Stimulated activated CD4-positive, alpha-beta T cell treated with anti-CD3 and anti-CD28 coated beads, Interleukin-1b, Interleukin-23, amount 100 ng/mL, for 24 hours (primary cell): ENCODE measurements around the gene CDK17.
"Not testable (repeated sequence)": the region's sequence is repeated elsewhere in the genome, so short reads cannot be mapped to it uniquely, and the experiment has no call there.

Source experiments
- DNase-seq, 4 experiments: peaks; one replicate each; pipeline ENCODE4 v3.0.0-alpha.2; 2020; ENCODE audit warnings: low read depth in 4 of 4, low spot score in 1 of 4

Gene CDK17

DNA sequence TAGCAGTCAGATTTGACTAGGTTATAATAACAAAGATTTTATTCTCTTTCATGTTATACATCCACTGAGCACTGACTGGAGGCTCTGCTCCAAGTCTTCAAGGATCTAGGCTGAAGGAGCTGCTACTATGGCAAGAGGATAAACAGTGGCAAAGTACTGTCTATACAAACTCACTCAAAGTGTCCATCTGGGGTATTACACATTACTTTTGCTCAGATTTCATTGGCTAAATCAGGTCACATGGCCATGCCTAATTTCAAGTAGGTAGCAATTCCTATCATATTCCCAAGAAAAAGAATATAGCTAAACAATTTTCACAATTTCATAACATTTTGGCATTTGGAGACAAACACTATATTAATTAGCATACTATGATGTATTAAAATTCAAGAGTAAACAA is 40.9 kb downstream of the CDK17 start:
- no peak for DNase-seq

DNA sequence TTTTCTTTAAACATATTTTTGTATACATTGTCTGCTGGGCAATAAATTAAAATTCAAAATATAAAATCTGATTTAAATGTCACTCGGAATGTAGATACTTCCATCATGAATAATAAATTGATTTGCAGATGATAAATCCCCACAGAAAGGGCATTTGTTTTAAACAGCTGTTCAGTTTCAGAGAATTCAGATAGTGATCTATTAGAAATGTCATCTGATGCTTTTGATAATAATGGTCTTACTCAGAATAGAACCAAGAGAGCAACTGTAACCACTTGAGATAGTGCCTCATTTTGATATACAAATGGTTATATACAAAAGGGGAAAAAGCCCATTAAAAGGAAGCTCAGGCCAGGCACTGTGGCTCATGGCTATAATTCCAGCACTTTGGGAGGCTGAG is 43.4 kb downstream of the CDK17 start:
- no peak for DNase-seq

DNA sequence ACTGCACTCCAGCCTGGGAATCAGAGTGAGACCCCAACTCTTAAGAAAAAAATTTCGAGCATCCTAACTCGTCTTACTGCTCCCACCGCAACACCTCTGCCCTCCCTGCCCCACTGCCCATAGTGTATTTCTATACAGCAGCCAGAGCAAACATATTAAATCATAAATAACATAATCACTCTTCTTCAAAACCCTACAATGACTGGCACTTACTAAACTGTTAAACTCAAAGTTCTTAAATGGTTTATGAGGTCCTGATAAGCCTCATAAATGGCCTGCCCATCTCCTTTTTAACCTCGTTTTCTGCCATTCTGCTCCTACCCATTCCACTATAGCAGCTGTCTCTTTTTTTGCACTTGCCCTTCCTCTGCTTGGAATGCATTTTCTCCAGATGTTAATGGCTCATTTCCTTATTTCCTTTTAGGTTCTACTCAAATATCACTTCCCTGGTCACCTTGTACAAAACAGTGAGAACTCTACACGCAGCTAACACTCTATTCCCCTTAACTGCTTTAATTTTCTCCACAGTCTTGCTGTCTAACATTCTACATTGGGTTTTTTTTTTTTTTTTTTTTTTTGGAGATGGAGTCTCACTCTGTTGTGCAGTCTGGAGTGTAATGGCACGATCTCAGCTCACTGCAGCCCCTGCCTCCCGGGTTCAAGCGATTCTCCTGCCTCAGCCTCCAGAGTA is 45.2 kb downstream of the CDK17 start:
- no peak for DNase-seq

DNA sequence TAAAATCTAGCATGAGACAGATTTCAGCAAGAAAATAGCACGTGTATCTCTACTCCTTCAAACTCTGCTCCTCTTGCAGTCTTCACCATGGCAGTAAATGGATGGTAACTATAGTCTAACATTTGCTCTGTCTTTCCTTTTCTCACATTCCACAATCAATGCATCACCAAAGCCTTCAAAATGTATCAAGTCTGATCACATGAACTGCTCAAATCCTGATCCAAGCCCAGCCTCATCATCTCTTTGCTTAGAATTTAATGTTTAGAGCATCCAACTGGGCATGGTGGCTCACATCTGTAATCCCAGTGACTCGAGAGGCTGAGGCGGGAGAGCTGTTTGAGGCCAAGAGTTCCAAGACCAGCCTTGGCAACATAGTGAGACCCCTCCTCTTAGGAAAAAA is 45.9 kb downstream of the CDK17 start:
- no peak for DNase-seq

DNA sequence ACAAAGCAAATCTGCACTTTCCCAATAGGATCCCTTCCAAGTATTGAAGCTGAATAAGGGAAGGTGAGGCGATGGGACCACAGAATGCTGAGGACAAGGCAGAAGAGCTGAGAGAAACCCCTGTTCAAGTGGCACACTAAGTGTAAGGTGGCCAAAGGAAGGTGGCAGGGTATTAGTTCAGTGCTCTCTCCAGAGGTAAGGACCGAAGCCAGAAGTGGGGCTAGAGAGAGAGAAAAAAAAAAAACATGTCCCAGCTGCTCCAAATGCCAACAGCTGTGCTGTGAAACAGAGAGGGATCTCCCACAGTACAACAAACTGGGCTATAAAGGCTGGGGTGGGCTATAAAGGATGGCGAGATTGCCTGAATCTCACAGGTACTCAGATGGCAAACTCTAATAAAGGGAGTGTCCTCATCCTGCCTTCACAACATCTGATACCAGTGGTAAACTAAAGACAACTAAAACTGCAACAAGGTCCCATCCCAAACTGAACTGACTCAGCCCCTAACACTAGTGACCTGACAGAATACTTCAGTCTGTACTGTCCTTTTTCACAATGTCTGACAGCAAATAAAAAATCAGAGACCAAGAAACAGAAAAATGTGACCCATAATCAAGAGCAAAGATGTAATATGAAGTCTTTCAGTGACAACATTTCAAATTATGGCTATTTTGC is 47.9 kb downstream of the CDK17 start:
- no peak for DNase-seq

DNA sequence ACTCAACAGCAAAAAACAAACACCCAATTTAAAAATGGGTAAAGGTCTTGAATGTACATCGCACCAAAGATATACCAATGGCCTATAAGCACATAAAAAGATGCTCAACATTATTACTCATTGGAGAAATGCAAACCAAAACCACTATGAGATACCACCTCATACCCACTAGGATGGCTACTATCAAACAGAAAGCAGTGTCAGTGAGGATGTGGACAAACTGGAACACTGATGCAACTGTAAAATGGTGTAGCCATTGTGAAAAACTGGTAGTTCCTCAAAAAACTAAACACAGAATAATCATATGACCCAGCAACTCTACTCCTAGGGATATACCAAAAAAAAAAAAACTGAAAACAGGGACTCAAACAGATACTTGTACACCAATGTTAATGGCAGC is 49.3 kb downstream of the CDK17 start:
- no peak for DNase-seq

DNA sequence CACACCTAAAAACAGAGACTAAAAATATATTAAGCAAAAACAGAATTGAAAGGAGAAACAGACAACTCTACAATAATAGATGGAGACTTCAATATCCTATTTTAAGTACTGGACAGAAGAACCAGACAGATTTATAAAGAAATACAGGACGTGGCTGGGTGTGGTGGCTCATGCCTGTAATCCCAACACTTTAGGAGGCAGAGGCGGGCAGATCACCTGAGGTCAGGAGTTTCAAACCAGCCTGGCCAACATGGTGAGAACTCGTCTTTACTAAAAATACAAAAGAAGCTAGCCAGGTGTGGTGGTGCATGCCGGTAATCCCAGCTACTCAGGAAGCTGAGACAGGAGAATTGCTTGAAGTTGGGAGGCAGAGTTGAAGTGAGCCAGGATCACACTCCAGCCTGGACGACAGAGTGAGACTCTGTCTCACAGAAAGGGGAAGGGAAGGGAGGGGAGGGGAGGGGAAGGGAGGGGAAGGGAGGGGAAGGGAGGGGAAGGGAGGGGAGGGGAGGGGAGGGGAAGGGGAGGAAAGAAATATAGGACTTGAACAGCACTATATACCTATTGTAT is 53.0 kb downstream of the CDK17 start:
- no peak for DNase-seq

DNA sequence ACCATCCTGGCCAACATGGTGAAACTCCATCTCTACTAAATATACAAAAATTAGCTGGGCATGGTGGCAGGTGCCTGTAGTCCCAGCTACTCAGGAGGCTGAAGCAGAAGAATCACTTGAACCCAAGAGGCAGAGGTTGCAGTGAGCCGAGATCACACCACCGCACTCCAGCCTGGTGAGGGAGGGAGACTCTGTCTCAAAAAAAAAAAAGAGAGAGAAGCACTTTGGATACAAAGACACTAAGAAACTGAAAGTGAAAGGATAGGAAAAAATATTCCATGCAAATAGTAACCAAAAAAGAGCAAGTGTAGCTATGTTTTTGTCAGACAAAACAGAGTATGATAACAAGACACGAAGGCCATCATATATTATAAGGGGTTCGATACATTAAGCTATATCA is 53.5 kb downstream of the CDK17 start:
- not testable (repeated sequence) for DNase-seq

DNA sequence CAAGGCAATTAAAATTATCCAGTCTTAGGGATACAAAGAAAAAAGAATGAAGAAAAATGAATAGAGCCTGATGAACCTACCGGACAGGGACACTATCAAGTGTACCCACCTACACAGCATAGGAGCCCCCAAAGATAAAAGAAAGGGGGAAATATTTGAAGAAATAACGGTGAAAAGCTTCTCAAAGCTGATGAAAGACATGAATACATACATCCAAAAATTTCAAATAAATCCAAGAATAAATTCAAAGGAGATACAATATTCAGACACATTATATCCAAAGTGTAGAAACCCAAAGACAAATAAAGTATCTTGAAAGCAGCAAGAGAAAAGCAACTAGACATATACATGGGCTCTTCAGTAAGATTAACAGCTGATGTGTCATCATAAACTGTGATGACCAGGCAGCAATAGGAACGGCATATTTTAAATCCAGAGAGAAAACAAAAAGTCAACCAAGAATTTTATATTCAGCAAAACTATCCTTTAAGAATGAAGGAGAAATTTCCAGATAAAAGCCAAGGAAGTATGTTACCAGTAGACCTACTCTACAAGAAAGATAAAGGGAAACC is 56.0 kb downstream of the CDK17 start:
- no peak for DNase-seq

DNA sequence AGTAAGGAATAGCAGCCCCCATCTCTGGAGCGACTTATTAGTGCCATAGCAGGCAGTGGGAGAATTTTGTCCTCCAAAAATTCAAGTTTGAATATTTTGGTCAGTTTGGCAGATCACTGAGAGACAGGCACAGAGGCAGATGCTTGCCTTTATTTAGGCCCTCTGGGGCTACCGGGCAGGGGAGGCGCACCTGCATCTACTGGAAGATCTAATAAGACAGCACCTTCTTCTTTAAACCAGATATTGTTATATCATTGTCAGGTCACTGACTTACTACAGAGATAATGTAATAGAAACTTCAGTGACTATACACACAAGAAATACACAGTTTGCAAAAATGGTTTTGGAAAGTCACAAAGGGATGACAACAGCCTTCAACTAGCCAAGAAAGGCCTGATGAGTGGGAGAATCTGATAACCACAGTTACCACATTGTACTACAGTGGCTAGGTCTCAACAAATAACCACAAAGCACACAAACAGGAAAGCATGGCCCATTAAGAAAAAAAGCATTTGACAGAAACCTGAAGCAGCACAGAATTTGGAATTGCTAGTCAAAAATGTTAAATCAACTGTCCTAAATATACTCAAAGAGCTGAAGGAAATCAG is 56.8 kb downstream of the CDK17 start:
- no peak for DNase-seq

DNA sequence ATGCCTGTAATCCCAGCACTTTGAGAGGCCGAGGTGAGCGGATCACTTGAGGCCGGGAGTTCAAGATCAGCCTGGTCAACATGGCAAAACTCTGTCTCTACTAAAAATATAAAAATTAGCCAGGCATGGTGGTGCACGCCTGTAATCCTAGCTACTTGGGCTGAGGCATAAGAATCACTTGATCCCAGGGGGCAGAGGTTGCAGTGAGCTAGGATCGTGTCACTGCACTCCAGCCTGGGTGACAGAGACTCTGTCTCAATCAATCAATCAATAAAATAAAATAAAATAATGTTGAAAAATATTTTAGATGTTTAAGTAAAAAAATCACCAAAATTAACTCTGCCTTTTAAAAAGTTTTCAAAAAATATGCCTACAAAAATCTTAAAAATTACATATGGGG is 60.6 kb downstream of the CDK17 start:
- not testable (repeated sequence) for DNase-seq

DNA sequence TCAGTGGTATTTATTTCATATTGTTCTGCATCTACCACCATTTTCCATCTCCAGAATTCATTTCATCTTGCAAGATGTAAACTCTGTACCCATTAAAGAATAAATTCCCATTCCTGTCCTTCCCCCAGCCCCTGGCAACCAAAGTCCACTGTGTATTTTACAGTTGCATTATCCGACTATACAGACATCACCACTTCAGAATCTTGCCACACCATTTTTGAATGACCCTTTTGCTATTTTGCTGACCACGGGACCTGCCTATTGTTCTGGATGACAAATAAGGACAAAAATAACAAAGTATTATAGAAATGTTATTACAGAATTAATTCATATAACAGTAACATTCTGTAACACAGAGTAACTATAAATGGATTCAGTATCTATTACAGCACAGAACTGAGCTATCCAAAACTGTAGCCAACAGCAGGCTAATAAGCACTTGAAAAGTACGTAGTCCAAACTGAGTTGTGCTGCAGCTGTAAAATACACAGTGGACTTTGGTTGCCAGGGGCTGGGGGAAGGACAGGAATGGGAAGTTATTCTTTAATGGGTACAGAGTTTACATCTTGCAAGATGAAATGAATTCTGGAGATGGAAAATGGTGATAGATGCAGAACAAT is 61.3 kb downstream of the CDK17 start:
- DNase-seq, result no peak

DNA sequence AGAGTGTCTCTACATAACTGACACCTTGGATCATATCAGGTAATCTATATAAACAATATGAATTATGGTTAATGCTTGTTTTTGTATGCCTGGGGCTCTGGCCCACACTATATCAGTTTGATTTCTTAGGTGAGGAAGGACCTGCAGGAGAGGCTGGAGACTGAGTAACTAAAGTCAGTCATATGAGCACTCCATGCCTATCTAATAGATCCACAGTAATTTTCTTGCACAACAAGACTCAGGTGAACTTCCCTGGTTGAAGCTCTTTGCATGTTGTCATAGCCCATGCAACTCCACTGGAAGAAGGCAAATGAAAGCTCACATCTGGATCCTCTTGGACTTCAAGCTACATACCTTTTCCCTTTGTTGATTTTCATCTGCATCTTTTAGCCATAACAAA is 62.3 kb downstream of the CDK17 start:
- no peak for DNase-seq

DNA sequence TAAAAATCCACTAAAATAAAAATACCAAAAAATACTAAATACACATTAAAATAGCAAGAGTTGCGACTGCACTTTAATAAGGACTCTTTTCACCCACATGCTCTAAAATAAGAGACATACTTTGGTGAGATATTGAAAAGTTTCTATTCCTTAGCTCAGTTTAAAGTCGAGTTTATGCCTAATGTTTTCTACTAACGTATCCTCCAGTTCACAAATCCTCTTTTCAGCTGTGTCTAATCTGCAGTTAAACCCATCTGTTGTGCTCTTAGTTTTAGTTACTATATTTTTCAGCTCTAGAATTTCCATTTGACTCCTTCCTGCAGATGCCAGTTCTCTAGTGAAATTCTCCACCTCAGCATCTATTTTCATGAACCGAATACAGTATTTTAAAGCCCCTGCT is 63.8 kb downstream of the CDK17 start:
- DNase-seq, result no peak

DNA sequence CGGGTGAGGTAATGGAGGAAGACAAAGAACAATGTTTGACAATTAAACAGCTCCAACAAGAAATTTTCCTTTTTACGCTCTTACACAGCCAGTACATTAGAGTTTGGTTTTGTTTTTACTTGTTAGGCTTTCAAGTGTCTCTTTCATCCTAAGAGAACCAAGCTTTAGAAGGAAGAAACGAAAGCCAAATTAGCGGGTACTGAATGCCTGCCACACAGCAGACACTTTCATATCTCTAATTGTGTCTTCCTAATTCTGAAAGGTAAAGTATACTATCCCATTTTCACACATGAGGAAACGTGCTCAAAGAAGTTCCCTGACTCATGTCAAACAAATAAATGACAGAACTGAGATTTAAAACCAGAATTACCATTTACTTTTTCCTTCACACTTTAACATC is 65.0 kb downstream of the CDK17 start:
- no peak for DNase-seq

DNA sequence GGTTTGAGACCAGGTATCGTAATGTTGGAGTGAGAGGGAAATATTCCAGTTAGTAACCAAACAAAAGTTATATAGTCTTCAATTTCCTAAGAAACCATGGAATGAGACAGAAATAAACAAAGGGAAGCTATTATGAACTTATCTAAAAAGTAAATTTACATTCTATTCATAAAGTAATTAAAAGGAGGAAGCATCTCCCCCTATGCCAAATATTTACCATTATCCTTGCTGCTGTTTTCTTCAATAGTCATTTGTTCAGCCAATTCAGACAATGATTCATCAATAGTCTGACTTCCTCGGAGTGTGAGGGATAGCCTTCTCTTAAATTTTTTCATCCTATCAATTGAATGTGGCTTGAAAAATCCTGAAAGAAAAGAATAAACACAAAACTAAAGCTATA is 65.7 kb downstream of the CDK17 start:
- DNase-seq, result no peak

DNA sequence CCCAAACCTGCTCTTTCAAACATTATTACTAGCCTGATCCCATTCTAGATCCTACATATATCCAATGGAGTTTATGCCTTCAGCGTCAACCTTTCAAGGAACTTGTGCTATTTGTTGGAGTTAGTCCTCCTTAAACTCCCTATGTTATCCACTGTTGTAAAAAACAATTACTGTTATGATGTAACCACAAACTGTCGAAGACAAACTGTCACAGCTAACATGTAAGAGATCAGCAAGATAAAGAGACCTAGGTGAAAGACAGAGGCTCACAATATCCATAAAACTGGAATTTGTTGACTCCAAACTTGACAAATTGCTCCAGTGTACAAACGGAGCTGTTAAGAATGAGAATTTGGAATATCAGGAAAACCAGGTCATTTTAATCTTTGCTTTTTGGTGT is 70.7 kb downstream of the CDK17 start:
- DNase-seq, result no peak

DNA sequence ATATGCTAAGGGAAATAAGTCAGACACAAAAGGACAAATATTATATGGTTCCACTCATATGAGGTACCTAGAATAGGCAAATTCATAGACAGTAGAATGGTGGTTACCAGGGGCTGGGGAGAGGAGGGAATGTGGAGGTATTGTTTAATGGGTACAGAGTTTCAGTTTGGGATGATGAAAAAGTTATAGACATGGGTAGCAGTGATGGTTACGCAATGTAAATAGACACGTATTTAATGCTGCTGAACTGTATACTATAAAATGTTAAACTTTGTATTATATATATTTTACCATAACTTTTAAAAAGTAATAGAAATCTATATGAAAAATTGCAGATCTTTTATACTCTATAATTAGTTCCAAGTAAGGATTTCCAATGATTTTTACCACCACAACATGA is 71.2 kb downstream of the CDK17 start:
- no peak for DNase-seq

DNA sequence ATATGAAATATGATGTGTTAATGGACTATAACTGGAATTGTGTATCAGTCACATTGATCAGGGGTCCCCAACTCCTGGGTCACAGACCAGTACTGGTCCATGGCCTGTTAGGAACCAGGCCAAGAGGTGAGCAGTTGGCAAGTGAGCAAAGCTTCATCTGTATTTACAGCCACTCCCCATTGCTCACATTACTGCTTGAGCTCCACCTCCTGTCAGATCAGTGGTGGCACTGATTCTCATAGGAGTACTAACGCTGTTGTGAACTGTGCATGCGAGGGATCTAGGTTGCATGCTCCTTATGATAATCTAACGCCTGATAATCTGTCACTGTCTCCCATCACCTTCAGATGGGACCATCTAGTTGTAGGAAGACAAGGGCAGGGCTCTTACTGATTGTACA is 72.3 kb downstream of the CDK17 start:
- no peak for DNase-seq

DNA sequence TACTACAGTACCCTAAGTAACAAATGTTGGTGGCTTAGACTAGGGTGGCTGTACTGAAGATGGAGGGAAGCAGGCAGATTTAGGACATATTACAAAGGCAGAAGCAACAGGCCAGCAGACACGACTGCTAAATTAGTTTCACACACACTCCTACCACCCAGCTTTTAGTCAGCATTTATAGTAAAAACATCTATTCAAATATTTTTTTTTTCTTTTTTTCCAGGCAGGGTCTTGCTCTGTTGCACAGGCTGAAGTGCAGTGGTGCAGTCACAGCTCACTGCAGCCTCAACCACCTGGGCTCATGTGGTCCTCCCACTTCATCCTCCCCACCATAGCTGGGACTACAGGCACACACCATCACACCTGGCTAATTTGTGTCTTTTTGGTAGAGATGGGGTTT is 72.9 kb downstream of the CDK17 start:
- DNase-seq, result no peak

DNA sequence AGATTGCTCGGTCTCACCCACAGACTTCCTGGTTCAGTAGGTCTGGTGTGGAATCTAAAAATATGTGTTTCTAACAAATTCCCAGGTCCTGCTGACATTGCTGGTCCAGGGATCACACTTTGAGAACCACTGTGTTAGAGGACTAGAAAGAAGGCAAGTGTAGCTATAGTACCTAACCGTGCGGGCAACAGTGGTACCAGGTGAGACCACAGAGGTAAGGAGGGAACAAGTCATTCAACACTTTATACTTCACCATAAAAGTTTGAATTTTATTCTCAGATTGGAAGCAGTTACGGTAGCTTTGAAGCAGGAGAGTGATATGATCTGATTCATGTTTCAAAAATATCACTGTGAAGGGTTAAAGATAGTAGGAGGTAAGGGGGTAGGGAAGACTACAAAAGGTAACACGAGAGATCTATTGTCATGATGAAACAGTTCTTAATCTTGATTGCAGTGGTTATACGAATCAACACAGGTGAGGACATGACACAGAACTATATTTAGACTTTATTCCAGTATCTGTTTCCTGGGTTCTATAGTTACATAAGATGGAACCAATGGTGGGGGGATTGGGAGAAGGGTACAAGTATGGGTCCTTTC is 73.5 kb downstream of the CDK17 start:
- DNase-seq, result no peak
